ENCODE measurements around the gene CFAP90. TPM values are rescaled to one million over a fixed set of nuclear protein-coding genes. Genes with fewer than 3 reads are reported as not detected.

The CFAP90 gene
- total and polyA plus RNA-seq, 11 donors, result not detected

DNA sequence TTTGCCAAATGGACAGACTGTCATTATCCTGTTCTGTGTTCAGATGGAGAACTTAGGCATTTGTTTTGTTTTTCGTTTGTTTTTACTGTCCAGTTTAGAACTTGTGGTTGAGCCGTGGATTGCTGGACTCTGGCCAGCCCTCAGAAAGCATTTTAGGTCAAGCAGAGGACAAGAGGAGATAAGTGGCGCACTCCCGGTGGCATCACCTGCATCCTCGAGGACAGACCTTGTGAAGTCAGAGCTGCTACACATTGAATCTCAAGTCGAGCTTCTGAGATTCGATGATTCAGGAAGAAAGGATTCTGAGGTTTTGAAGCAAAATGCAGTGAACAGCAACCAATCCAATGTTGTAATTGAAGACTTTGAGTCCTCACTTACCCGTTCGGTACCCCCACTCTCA is 26.9 kb upstream of the CFAP90 start:
- DNase-seq, result peak in 1 of 5 donors; percentile 49
- TF ChIP-seq CTCF (IDR thresholded peaks at IDR 0.05) (no peak), POLR2A (IDR thresholded peaks at IDR 0.05) (no peak)
- Histone ChIP-seq H3K27me3 (no peaks in the 10 kb centered on the region), H3K4me3 (no peak overlapping the region), H3K36me3 (peaks cover 0 to 98% (median 83%) of the 10 kb centered on the region in 9 donors), H3K4me1 (peaks cover 0 to 19% (median 0%) of the 10 kb centered on the region in 12 donors), H3K9me3 (no peaks in the 10 kb centered on the region), H3K27ac (peak overlapping the region in 1 of 12 donors; percentile 21)
- WGBS, 4 donors, result 60 to 71% (median 66%) methylated on average over 9 of the region's 9 CpGs
- intact Hi-C loops (cut with DNase I), result no loop called here
- no peak for ATAC-seq

- intact Hi-C loops (cut with DNase I), result no loop called here
- TF ChIP-seq CTCF (IDR thresholded peaks at IDR 0.05), result no peak
- TF ChIP-seq POLR2A (IDR thresholded peaks at IDR 0.05), result no peak
- WGBS, 4 donors, result 89 to 97% (median 92%) methylated on average over 3 of the region's 3 CpGs
- no peak for DNase-seq
- H3K4me3 ChIP-seq, result no peak overlapping the region
- no peaks in the 10 kb centered on the region for H3K27me3 ChIP-seq
- peaks cover 0 to 93% (median 77%) of the 10 kb centered on the region in 9 donors for H3K36me3 ChIP-seq
- H3K4me1 ChIP-seq, result peaks cover 0 to 25% (median 0%) of the 10 kb centered on the region in 12 donors
- ATAC-seq, result no peak
- no peak overlapping the region for H3K27ac ChIP-seq
- H3K9me3 ChIP-seq, result no peaks in the 10 kb centered on the region
These were observed 25.9 kb upstream of the CFAP90 start for GRCh38 chr5:7876867-7877266.

- no peak overlapping the region for H3K4me3 ChIP-seq
- no peak for ATAC-seq
- H3K9me3 ChIP-seq, result no peaks in the 10 kb centered on the region
- 91 to 95% (median 94%) methylated on average over 4 of the region's 4 CpGs for WGBS, 4 donors
- no peaks in the 10 kb centered on the region for H3K27me3 ChIP-seq
- TF ChIP-seq CTCF (IDR thresholded peaks at IDR 0.05) (no peak), POLR2A (IDR thresholded peaks at IDR 0.05) (no peak)
- H3K36me3 ChIP-seq, result peaks cover 0 to 79% (median 66%) of the 10 kb centered on the region in 9 donors
- DNase-seq, result no peak
- no peak overlapping the region for H3K27ac ChIP-seq
- peaks cover 0 to 41% (median 11%) of the 10 kb centered on the region in 12 donors for H3K4me1 ChIP-seq
- intact Hi-C loops (cut with DNase I), result no loop called here
These were observed 24.2 kb upstream of the CFAP90 start for GRCh38 chr5:7875151-7875550.

DNA sequence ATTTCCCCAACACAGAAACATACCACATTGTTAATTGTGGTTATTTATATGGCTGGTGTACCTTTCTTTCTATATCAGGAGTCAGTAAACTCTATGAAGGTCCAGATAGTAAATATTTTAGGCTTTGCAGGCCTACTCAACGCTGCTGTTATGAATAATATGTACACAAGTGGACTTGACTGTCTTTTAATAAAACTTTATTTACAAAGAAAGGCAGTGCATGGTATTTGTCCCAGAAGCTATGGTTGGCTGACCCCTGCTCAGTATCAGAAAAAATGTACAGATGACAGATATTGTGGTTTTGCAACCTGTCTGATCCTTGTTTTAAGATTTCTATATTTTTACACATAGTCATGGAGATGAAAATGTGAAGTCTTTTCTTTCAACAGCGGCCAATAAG is 23.7 kb upstream of the CFAP90 start:
- Histone ChIP-seq H3K27me3 (no peaks in the 10 kb centered on the region), H3K36me3 (peaks cover 0 to 74% (median 61%) of the 10 kb centered on the region in 9 donors), H3K9me3 (no peaks in the 10 kb centered on the region), H3K4me3 (no peak overlapping the region), H3K4me1 (peaks cover 0 to 46% (median 15%) of the 10 kb centered on the region in 12 donors), H3K27ac (no peak overlapping the region)
- DNase-seq (no peak), ATAC-seq (no peak)
- no peak for TF ChIP-seq CTCF (IDR thresholded peaks at IDR 0.05)
- TF ChIP-seq POLR2A (IDR thresholded peaks at IDR 0.05), result no peak
- 96 to 98% (median 98%) methylated on average over 2 of the region's 2 CpGs for WGBS, 4 donors
- intact Hi-C loops (cut with DNase I), result no loop called here

Data from heart left ventricle (tissue), 16 donors.